HepG2 (cell line): ENCODE results near the gene GOLT1A.

Source experiments
- CTCF ChIP-seq: sonication (generic); formaldehyde crosslinking; IDR thresholded peaks from 2 replicates; pipeline ENCODE4 v1.5.0; 2020; ENCODE audit warnings: mild to moderate bottlenecking, missing genetic modification reagents, moderate library complexity
- EP300 ChIP-seq, 3 experiments: sonication (generic) in 1 of 3; formaldehyde crosslinking in 1 of 3; IDR thresholded peaks; 2 replicates each; pipeline versions ENCODE4 v1.5.1 to v1.6.1; 2011 to 2020; ENCODE audit warnings: low read depth in 2 of 3, low read length in 2 of 3, borderline replicate concordance in 1 of 3, improper control_type of control experiment in 1 of 3, mild to moderate bottlenecking in 1 of 3, missing genetic modification reagents in 1 of 3, moderate library complexity in 1 of 3
- MAFK ChIP-seq, 2 experiments: IDR thresholded peaks in 1 of 2; conservative IDR thresholded peaks in 1 of 2; 2 replicates each; pipeline ENCODE4 v1.6.1; 2011; ENCODE audit warnings: improper control_type of control experiment in 2 of 2, low read length in 2 of 2
- RFXANK ChIP-seq: IDR thresholded peaks from 2 replicates; pipeline ENCODE4 v1.6.1; 2016
- RNF2 ChIP-seq: fragments of 450-650 bp; conservative IDR thresholded peaks from 2 replicates; pipeline ENCODE4 v1.6.1; 2016; ENCODE audit warnings: low read depth
- U2AF1 ChIP-seq: fragments of 200-400 bp; formaldehyde crosslinking; optimal IDR thresholded peaks from 2 replicates; pipeline ENCODE3; 2017; ENCODE audit warnings: mild to moderate bottlenecking, low read depth, low read length

GRCh38 chr1:204201348-204202040 lies 12.3 kb downstream of the GOLT1A start:
- TF ChIP-seq MAFK (conservative IDR thresholded peaks at IDR 0.05 in 1 of 2, IDR thresholded peaks at IDR 0.05 in 1 of 2; ENCODE audit: low read length in 2 of 2) = no peak
- no peak for TF ChIP-seq CTCF (CRISPR knock-in tag)
- no peak for TF ChIP-seq RNF2
- TF ChIP-seq U2AF1 = no peak
- TF ChIP-seq RFXANK (CRISPR knock-in tag) = no peak
- no peak for TF ChIP-seq EP300 (IDR thresholded peaks at IDR 0.05; ENCODE audit: low read depth in 2 of 2, low read length in 2 of 2)
- no peak for TF ChIP-seq EP300 (CRISPR knock-in tag; IDR thresholded peaks at IDR 0.05; ENCODE audit: borderline replicate concordance)
